GM18526 (cell line): ENCODE results near the gene RPL13.

Experiments used
- POLR2A ChIP-seq: IDR thresholded peaks from 3 replicates; pipeline ENCODE4 v1.6.1; 2011; ENCODE audit not compliant: insufficient read length; ENCODE audit errors: extremely low read depth

RPL13 gene

GRCh38 chr16:89555265-89555664 is 5.2 kb upstream of the RPL13 start:
- no peak for TF ChIP-seq POLR2A

- TF ChIP-seq POLR2A = no peak
Observed at GRCh38 chr16:89555780-89556179, 4.7 kb upstream of the RPL13 start.

- no peak for TF ChIP-seq POLR2A
Observed at GRCh38 chr16:89556750-89557689, 3.5 kb upstream of the RPL13 start.

- no peak for TF ChIP-seq POLR2A
Observed at GRCh38 chr16:89557690-89558490, 2.6 kb upstream of the RPL13 start.

- TF ChIP-seq POLR2A = no peak
Observed at GRCh38 chr16:89561142-89561883, 831 bp downstream of the RPL13 start.

- peak; percentile 16 for TF ChIP-seq POLR2A
Observed at GRCh38 chr16:89561884-89562599, 1.6 kb downstream of the RPL13 start.

GRCh38 chr16:89562939-89563338 is 2.5 kb downstream of the RPL13 start:
- TF ChIP-seq POLR2A = no peak

GRCh38 chr16:89563639-89564392 is 3.3 kb downstream of the RPL13 start:
- TF ChIP-seq POLR2A = no peak

- TF ChIP-seq POLR2A = no peak
Observed at GRCh38 chr16:89564476-89565255, 4.2 kb downstream of the RPL13 start.

GRCh38 chr16:89565256-89565505 is 4.7 kb downstream of the RPL13 start:
- no peak for TF ChIP-seq POLR2A

- TF ChIP-seq POLR2A = peak; percentile 22
Observed at GRCh38 chr16:89565506-89566372, 5.3 kb downstream of the RPL13 start.

- TF ChIP-seq POLR2A = no peak
Observed at GRCh38 chr16:89567656-89568594, 7.4 kb downstream of the RPL13 start.
